Loucy (cell line): Measurements from ENCODE around the gene INSRR.

Source experiments
- CTCF ChIP-seq: fragments of 200-600 bp; sonication (generic); conservative IDR thresholded peaks from 2 replicates; pipeline ENCODE4 v1.5.1; 2014; ENCODE audit warnings: mild to moderate bottlenecking, antibody characterized with exemption, low read length
- EZH2phosphoT487 ChIP-seq: fragments of 200-600 bp; IDR thresholded peaks from 2 replicates; pipeline ENCODE4 v1.6.1; 2018; ENCODE audit warnings: antibody characterized with exemption, mild to moderate bottlenecking, moderate library complexity, borderline replicate concordance

- TF ChIP-seq CTCF (no peak), EZH2phosphoT487 (no peak)
Measured at GRCh38 chr1:156848461-156849150, 10.3 kb downstream of the INSRR start.
